HG03354 (cell line): ENCODE data around the gene HDAC8.
"Not testable (repeated sequence)": the region's sequence is repeated elsewhere in the genome, so short reads cannot be mapped to it uniquely, and the experiment has no call there.

ENCODE experiments used
- ATAC-seq: cut with Tn5 transposase; IDR thresholded peaks from one replicate; pipeline ENCODE4 v1.9.1; 2021; ENCODE audit warnings: mild to moderate bottlenecking; ENCODE audit not compliant: unreplicated experiment, poor library complexity, severe bottlenecking

The HDAC8 gene

DNA sequence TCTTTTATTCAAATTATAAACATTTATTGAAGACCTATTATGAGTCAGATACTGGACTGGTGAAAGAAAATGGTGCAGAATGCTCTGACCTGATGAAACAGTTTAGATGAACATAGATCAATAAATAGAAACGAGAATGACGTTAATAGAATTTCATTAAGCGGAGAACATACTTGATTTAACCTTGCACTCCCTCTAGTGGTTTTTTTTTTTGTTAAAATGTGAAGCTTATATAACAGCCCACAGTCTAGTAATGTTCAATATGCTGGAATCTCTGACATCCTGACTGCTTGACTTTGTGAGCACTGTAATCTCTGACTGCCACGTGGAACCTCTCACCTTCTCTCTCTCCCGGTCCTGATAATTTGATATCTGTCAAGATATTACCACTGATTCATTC lies 32.3 kb downstream of the HDAC8 start:
- no peak for ATAC-seq

DNA sequence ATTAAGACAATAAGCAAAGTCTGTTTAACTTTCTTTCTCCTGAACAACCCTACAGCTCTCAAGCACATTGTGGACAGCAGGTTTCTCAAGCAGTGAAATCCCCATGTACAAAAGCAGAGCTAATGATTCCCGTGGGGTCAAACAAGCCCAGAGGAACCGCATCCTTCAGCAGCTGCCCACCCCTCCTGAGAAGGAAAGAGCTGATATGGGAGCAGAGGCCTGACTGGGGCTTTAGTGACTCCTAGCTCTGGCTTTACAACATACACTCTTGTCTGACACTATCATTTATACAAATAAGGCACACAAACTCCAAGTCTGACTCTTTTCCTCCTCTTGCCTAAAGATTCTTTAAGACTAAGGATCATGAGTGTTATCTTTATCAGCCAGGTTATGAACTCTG lies 32.8 kb downstream of the HDAC8 start:
- no peak for ATAC-seq

DNA sequence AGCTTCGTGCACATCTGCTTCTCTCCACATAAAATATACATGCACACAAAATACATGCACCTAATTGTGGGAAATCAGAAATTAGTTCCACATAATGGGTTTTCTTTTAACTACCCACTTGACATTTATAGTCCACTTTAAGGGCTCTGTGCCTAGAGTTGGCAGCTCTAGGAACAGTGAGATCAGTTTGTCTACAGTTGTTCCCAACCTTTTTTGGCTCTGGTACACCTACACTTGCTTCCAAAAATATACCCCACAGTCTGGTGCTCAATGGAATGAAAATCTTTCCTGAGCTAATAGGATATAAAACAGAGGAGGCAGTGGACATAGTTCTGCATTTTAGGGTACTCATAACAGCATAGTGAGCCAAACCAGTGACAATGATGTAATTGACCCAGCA lies 36.1 kb downstream of the HDAC8 start:
- ATAC-seq, result no peak

DNA sequence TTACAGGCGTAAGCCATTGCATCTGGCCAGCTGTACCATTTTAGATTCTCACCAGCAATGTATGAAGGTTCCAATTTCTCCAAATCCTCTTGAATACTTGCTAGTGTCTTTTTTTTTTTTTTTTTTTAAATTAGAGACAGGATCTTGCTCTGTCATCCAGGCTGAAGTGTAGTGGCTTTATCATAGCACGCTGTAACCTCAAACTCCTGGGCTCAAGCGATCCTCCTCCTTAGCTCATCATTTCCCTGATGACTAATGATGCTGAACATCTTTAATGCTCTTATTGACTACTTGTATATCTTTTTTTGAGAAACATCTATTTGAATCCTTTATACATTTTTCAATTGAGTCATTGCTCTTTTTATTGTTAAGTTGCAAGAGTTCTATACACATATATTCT lies 40.3 kb downstream of the HDAC8 start:
- ATAC-seq, result no peak

DNA sequence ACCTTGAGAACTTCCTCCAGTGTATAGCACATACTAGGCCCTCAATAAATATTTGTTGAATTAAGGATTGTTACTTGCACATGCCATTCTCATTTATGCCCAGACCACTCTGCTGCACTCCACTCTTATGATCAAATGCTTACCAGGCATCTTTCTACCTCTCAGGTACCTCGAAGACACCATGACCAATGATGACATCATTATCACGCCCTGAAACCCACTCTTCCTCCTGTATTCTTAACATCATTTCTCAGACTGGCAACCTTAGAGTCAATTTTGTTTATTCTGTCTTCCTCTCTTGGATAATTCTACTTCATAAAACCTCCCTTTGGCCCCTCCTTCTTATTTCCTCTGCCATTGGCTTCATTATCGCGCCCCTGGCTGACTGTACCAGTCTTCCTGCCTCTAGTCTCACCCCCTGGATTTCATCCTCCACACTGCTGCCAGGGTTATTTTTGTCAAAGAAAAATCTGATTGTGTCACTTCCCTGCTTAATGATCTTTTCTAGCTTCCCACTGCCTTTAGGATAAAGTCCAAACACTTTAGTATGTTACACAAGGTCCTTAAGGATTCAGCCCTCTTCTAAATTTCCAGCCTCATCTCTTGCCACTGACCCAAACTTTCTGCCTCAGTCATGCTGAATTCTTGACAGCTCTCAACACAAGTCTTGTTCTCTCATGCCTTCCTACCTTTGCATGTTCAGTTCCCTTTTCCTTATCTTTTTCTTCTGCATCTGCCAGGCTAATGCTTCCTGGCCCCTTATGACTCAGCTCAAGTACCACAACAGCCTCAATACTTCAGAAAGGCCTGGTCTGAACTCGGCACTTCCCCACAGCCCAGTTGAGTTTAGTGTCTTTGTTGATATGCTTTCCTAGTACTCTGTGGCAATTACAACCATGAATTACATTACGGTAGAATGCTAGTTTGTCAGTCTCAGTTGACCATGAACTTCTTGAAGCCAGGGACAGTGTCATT lies 45.8 kb downstream of the HDAC8 start:
- ATAC-seq, result no peak

DNA sequence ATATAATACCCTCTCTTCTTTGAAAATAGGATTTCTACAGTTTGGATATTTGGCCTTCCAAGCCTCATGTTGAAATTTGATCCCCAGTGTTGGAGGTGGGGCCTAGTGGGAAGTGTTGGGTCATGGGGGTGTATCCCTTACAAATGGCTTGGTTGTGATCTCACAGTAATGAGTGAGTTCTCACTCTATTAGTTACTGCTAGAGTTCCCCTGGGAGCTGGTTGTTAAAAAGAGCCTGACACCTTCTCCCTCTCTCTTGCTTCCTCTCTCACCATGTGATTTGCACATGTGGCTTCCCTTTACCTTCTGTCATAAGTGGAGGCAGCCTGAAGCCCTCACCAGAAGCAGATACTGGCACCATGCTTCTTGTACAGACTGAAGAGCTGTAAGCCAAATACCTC lies 73.9 kb downstream of the HDAC8 start:
- ATAC-seq, result no peak

DNA sequence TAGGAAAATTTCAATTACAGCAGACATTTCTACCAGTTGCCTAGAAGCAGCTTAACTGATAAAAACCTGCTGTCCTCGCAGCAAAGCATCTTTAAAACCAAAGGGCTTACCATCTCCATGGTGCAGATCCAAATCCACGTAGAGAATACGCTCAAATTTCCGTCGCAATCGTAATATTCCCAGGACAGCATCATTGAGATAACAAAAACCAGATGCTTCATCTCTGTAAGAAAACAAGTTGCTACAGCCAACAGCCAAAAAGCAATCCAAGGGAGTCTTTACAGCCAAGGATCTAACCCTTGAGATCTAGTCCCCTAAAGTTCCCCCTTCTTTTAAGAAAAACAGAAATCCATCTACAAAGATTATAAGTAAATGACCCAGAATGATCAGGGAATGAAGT lies 77.6 kb downstream of the HDAC8 start:
- ATAC-seq, result no peak

DNA sequence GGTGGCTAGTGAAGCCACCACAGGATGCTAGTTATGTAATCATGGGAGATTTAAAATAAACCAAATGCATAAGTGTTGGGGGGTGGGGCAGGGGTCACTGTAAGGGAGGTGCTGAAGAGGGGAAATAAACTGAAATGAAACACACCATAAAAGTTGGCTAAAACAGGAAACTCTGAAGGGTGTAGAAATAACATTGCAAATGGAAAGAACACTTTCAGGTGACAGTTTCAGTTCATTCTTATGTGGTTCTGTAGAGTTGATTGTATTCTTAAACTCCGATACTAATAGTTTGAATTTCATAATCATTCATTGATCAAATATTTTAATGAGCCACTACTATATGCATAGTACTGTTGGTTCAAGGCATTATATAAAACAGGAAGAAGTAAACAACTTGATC lies 80.1 kb downstream of the HDAC8 start:
- peak; percentile 76 for ATAC-seq

DNA sequence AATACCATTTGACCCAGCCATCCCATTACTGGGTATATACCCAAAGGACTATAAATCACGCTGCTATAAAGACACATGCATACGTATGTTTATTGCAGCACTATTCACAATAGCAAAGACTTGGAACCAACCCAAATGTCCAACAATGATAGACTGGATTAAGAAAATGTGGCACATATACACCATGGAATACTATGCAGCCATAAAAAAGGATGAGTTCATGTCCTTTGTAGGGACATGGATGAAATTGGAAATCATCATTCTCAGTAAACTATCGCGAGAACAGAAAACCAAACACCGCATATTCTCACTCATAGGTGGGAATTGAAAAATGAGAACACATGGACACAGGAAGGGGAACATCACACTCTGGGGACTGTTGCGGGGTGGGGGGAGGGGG lies 82.4 kb downstream of the HDAC8 start:
- not testable (repeated sequence) for ATAC-seq

DNA sequence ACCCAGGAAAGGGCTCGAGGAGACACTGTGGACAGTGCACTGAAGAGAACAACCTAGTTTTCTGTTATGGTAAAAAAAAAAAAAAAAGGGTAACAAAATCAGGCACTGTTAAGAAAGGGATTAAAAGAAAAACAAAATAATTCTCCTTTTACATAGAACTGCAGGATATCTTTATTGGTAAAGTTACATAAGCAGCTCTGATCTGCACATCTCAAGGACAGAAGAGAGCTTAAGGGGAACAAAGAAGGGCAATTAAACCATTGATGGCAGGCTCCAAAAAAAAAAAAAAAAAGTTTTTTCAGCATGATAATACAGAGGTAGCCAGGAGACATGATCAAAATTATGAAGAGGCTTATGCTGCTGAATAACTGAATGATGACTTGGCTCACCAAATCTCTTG lies 85.0 kb downstream of the HDAC8 start:
- no peak for ATAC-seq

DNA sequence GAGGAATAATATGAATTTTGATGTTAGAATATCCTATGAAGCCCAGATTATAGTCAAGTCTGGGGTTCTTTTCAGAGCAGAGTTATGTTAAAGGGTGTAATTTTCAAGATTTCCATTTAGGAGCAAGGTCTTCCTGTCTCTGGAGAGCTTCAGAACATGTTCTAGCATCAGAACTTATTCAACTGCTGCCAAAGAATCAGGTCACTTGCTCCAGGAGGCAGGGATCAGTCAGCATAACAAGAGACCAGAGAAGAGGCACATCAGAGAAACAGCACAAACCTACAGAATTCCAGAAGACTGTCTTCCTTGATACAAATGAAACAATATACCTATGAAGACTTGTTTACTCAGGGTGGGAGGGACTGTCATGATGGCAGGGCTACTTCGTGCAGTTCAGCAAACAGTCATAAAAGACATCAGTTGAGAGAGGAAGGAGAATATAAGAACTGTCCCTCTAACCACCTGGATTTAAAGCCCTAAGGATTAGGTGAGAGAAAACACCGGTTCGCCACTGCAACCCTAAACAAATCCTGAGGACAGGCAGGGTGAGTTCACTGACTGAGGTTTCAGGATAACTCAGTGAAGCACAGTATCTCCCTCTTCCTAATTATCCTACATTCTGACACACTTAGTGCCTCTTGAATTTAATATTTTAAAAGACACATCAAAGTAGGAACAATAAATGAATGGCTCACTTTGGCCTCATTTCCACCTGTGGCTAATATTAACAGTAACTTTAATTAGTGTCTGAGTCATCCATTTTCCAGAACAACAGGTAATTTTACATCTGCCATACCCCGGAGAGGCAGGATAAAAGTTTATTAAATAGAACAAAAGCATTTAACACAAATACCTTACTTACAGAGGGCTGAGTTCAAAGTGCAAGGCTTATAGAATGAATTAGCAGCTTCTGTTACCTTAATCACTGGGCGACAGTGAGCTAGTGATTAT lies 93.0 kb downstream of the HDAC8 start:
- no peak for ATAC-seq

DNA sequence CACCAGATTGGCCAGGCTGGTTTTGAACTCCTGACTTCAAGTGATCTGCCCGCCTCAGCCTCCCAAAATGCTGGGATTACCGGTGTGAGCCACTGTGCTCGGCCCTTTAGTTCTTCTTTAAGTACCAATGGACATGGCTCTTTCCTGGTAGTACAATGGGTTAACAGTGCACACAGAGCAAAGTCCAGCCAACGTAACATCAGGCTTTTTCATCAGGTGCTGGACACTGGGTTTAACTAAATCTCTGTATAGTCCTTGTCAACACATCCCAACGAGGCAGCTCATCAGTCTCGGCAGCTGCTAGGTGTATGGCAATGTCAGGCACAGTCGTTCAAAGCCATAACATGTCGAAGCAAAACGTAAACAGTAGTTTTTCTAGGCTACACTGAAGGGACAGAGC lies 93.8 kb downstream of the HDAC8 start:
- ATAC-seq, result no peak

DNA sequence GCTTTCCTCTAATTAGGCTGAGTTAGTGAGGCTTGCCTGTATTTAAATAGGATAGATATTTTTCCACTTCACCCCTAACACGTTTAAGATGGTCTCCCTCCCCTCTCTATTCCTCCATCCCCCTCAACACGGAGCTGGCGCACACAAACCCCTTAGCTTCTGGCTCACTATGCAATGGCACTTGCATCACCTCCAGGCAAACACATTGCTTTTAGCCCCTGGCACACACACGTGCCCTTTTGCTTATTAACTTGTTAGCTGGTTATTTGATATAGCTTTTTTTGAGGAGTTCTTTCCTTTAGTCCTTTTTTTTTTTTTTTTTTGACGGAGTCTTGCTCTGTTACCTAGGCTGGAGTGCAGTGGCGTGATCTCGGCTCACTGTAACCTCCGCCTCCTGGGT lies 94.3 kb downstream of the HDAC8 start:
- ATAC-seq, result no peak

DNA sequence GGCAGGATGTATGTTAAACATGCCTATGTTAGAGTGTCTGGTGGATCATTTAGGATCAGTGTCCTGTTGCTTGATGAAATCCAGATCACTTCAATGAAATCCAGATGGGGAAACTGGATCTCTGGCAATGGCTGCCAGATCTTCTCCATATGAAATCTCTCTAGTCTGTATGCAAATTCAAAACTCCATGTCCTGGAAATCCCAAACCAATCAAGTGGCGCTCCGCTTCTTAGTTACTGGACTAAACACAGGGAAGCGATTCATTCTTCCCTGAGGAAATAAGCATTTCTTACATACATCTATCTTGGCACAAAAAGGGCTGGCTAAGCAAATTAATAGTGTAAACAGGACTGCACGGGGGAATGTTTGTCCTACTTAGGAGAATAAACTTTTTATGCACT lies 94.9 kb downstream of the HDAC8 start:
- ATAC-seq, result no peak

DNA sequence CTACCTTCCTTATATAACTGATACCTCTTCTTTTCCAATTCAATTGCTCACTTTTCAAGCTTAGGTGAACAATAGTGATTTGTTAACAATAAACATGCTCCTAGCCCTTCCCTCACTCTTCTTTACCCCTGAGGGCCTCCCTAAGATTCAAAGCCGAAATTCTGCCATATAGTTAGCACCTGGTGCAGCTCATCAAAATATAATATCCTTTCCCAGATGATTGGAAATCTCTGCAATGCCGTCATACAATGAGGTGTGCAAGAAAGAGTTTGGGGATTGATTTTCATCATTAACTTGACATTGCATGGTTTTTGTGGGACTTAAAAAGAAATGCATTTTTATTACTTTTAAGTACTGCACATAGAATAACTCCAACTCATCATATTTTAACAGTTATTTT lies 95.3 kb downstream of the HDAC8 start:
- ATAC-seq, result no peak

DNA sequence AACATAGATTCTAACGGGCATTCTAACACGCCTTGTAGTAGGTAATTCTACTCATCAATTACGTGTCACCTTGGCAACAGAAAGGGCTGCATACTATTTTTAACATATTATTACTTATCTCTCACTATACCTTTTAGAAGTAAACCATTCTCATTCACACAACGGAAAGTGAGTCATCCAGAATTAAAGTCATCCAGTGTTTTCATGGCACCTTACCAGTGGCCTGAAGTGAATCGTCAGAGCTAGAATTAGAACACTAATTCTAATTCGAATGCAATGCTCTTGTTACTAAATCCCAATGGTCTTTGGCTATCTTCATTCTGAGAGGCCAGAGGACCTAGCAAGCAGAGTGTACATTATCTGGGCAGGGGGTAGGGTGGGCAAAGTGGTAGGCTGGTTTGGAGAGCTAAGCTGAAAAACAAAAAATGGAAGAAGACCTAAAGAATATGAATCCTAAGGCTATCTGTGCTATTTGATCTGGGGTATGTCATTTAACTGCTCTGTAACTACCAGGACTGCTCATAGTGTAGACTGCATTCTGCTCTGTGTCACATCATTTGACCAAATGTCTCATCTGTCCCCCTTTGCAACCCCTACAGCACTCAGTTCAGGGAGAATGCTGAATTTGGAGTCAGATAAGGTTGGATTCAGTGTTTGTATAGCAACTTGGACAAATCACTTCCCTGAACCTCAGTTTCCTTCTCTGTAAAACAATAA lies 96.5 kb downstream of the HDAC8 start:
- ATAC-seq, result no peak

DNA sequence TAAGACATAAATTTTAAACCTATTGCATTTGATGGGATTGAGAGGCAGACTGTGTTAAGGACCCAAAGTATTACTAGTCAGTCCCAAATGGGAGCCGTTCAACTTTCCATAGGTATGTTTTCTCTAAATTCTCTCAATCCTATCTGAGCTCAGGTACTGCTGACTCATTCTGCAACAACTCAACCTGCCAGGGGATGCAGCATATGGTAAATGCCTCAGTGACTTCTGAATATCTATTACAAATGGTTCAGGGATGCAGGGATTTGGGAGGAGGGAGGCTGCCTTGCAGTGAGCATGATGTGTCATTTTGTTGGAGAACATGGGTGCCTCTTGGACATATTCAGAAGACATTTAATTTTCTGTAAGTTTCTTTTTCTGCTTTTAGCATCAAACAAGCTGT lies 97.3 kb downstream of the HDAC8 start:
- no peak for ATAC-seq

DNA sequence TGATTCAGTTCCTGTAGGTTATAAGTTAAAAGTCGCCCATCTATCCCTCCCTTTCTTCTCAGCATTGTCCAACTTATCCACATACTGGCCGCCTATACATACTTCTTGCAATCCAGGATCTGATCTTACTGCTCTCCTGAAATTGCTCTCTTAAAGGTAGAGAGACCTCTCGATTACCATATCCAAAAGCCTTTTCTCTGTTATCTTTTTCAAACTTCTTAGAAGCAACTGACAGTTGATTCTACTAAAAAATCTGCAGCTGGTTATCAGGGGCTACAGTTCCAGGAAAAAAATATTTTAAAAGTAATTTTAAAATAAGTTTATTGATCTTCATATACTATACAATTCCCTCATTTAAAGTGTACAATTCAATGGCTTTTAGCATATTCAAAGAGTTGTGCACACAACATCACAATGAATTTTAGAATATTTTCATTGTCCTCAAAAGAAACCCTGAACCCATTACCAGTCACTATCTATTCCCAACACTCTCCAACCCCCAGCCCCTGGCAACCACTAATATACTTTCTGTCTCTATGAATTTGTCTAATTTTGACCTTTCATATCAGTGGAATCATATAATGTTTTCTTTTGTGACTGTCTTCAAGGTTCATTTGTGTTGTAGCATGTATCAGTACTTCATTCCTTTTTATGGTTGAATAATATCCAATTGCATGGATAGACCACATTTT lies 102.0 kb downstream of the HDAC8 start:
- no peak for ATAC-seq

DNA sequence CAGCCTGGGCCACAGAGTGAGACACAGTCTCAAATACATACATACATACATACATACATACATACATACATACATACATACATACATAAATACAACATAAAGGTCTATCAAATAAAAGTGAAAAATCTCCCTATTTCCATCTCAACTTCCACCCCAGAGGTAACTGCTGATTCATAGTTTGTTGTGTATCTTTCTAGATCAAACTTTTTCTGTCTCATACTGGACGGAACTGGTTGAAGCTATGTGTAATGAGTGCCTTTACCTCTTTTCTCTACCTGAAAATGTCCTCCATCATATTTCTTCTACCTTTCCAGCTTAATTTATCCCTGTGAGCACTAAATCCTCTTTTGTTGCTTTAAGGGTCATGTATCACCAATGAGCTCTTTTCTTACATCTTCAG lies 102.5 kb downstream of the HDAC8 start:
- ATAC-seq, result no peak

DNA sequence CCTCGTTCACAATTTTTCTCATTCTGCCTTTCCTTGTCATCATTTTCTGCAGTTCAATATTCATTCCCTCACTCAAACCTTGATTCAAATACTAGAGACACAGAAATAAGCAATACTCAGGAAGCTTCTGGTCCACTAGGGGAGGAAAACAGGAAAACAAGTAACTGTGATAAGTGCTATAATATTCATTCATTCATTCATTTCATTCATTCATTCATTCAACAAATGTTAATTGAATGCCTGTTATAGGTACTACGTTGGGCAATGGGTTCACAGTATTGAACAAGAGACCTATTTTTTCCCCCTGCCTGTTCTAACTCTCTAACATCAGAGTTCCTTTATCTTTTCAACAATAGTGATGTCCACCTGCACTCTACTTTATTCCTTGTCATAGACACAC lies 104.0 kb downstream of the HDAC8 start:
- no peak for ATAC-seq
